Naive B cell (primary cell): Measurements from ENCODE around the gene ALPK1. TPM values are rescaled to one million over a fixed set of nuclear protein-coding genes. Genes with fewer than 3 reads are reported as not detected.
"Not testable (repeated sequence)": the region's sequence is repeated elsewhere in the genome, so short reads cannot be mapped to it uniquely, and the experiment has no call there.

Source experiments
- ATAC-seq, 2 donors: fragments of 150-1000 bp; cut with Tn5 transposase; 2 replicates each; pipeline ENCODE4 v1.10.0; 2021; ENCODE audit warnings: low read depth in 2 of 2, mild to moderate bottlenecking in 2 of 2, moderate library complexity in 2 of 2
- DNase-seq: peaks from one replicate; pipeline ENCODE4 v3.0.0; 2022
- H3K27ac Mint-ChIP-seq, 6 donors: one replicate each; pipeline ENCODE4 v1.8.0; 2020 to 2022; ENCODE audit warnings: mild to moderate bottlenecking in 6 of 6, mixed read lengths in 6 of 6, moderate library complexity in 5 of 6, inconsistent platforms in 2 of 6
- H3K27me3 Mint-ChIP-seq, 3 donors: one replicate each; pipeline ENCODE4 v1.8.0; 2021 to 2022; ENCODE audit warnings: mixed read lengths in 3 of 3, mild to moderate bottlenecking in 1 of 3
- H3K36me3 Mint-ChIP-seq, 2 donors: one replicate each; pipeline ENCODE4 v1.8.0; 2020 to 2022; ENCODE audit warnings: mixed read lengths in 2 of 2, inconsistent platforms in 1 of 2, mild to moderate bottlenecking in 1 of 2
- H3K4me1 Mint-ChIP-seq, 3 donors: one replicate each; pipeline ENCODE4 v1.8.0; 2020 to 2022; ENCODE audit warnings: mixed read lengths in 3 of 3, inconsistent platforms in 1 of 3, mild to moderate bottlenecking in 1 of 3, moderate library complexity in 1 of 3
- H3K4me3 Mint-ChIP-seq, 8 donors: one replicate each; pipeline ENCODE4 v1.8.0; 2020 to 2022; ENCODE audit warnings: mild to moderate bottlenecking in 8 of 8, mixed read lengths in 8 of 8, moderate library complexity in 8 of 8, inconsistent platforms in 2 of 8
- H3K9me3 Mint-ChIP-seq, 7 donors: one replicate each; pipeline ENCODE4 v1.8.0; 2020 to 2022; ENCODE audit warnings: mixed read lengths in 7 of 7, mild to moderate bottlenecking in 5 of 7, inconsistent platforms in 2 of 7, moderate library complexity in 1 of 7
- polyA plus RNA-seq, 6 donors: library from polyadenylated mRNA; unstranded; fragments of 300-500 nt; fragmentation: Illumina TruSeq; gene quantifications; one replicate each; pipeline ENCODE4 v1.2.3, GENCODE V29; 2021; ENCODE audit warnings: low read depth in 6 of 6

ALPK1 gene
- polyA plus RNA-seq, 6 donors from 2014 or later = 3.9 to 7.3 (median 5.3) TPM; not detected in 1

- H3K36me3 Mint-ChIP-seq = peaks cover 0 to 26% of the 10 kb centered on the region in 2 donors
- not testable (repeated sequence) for ATAC-seq, DNase-seq, H3K4me3 Mint-ChIP-seq, H3K4me1 Mint-ChIP-seq, H3K27ac Mint-ChIP-seq
- peaks cover 13 to 40% (median 22%) of the 10 kb centered on the region in 7 donors for H3K9me3 Mint-ChIP-seq
- peaks cover 8 to 49% (median 45%) of the 10 kb centered on the region in 3 donors for H3K27me3 Mint-ChIP-seq
Observed at GRCh38 chr4:112490808-112491207, 193.6 kb downstream of the ALPK1 start.

Other genes starting within 250 kb of the ALPK1 start
- gene FAM241A, start 151.9 kb upstream of the ALPK1 start, polyA plus RNA-seq = 1 to 10 TPM; 1.0 to 1.7 (median 1.4) TPM
- 10 to 100 TPM; 17.7 to 40.7 (median 25.6) TPM for gene AP1AR, start 65.6 kb upstream of the ALPK1 start, polyA plus RNA-seq
- 100 to 1,000 TPM in 2 of 6 donors, 10 to 100 TPM in 4; 69.1 to 171 (median 80.5) TPM for gene TIFA, start 11.5 kb upstream of the ALPK1 start, polyA plus RNA-seq
- gene NEUROG2, start 218.8 kb downstream of the ALPK1 start, polyA plus RNA-seq = not detected